ENCODE data around the gene GPN1. TPM values are rescaled to one million over a fixed set of nuclear protein-coding genes. Genes with fewer than 3 reads are reported as not detected.
A peak's percentile ranks its signal among the peaks of the same experiment; 100 is the strongest.
"Not testable (repeated sequence)": the region's sequence is repeated elsewhere in the genome, so short reads cannot be mapped to it uniquely, and the experiment has no call there.

GPN1 gene
- total and polyA plus RNA-seq, 10 donors, result 18.0 to 29.4 (median 23.9) TPM

DNA sequence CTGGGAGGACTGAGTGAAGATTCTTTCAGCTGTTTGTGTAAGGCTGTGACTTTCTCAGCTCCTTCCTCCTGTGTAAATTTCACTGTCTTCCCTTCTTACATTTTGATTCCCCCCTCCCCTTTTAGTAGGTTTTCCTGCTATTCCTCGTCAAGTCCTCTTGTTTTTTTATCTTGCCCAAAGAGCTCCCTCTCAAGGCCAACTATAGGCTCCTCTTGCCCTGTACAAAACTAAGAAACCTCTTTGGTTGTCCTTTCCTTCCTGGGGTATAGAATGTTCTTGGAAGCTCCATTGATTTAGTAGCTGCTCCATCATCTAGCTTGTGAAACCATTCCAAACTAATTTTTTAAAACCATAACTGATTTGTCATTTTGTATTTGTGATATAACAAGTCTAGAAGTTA is 7.3 kb upstream of the GPN1 start:
- DNase-seq, result no peak
- Histone ChIP-seq H3K4me3 (no peak overlapping the region), H3K27ac (no peak overlapping the region), H3K4me1 (peaks cover 0 to 8% (median 4%) of the 10 kb centered on the region in 6 donors), H3K9me3 (no peaks in the 10 kb centered on the region), H3K27me3 (replicated peaks in 1 of 7) (no peaks in the 10 kb centered on the region), H3K36me3 (peaks cover 5 to 84% (median 77%) of the 10 kb centered on the region in 6 donors)
- intact Hi-C loops (cut with DNase I; ENCODE audit: low total_unique reads), result no loop called here
- 61 to 90% (median 67%) methylated on average over 1 of the region's 1 CpG for WGBS, 5 donors
- TF ChIP-seq POLR2AphosphoS5 (IDR thresholded peaks at IDR 0.05), result no peak
- TF ChIP-seq, protein P1, sequence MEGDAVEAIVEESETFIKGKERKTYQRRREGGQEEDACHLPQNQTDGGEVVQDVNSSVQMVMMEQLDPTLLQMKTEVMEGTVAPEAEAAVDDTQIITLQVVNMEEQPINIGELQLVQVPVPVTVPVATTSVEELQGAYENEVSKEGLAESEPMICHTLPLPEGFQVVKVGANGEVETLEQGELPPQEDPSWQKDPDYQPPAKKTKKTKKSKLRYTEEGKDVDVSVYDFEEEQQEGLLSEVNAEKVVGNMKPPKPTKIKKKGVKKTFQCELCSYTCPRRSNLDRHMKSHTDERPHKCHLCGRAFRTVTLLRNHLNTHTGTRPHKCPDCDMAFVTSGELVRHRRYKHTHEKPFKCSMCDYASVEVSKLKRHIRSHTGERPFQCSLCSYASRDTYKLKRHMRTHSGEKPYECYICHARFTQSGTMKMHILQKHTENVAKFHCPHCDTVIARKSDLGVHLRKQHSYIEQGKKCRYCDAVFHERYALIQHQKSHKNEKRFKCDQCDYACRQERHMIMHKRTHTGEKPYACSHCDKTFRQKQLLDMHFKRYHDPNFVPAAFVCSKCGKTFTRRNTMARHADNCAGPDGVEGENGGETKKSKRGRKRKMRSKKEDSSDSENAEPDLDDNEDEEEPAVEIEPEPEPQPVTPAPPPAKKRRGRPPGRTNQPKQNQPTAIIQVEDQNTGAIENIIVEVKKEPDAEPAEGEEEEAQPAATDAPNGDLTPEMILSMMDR (IDR thresholded peaks at IDR 0.05 in 8 of 11, conservative IDR thresholded peaks at IDR 0.05 in 3 of 11), result no peak
- no peak for TF ChIP-seq POLR2A (IDR thresholded peaks at IDR 0.05)

DNA sequence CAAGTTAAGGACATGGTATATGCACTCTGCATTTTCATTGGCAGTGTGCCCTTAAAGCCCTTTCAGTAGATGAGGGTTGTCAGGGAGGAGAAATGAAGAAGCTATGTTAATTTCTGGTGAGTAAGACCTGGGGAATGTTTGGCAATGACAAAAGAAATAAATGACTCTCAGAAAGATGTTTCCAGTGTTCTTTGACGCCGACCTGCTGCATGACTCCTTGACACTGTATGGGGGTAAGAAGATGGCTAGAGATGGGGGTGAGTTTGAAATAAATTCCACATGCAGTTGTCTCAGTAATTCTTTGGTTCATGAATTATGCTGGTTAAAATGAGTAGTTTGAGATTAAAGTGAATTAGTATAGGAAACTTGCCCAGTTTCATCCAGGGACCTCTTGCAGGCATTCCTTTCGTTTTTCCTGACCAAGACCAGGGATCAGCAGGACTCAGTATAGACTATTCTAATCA is 5.9 kb upstream of the GPN1 start:
- H3K4me3 ChIP-seq, result no peak overlapping the region
- 85 to 99% (median 93%) methylated on average over 3 of the region's 3 CpGs for WGBS, 5 donors
- TF ChIP-seq, protein P1 (IDR thresholded peaks at IDR 0.05 in 8 of 11, conservative IDR thresholded peaks at IDR 0.05 in 3 of 11), result no peak
- no peak for TF ChIP-seq POLR2AphosphoS5 (IDR thresholded peaks at IDR 0.05)
- TF ChIP-seq POLR2A (IDR thresholded peaks at IDR 0.05), result no peak
- no peaks in the 10 kb centered on the region for H3K9me3 ChIP-seq
- DNase-seq, result no peak
- intact Hi-C loops (cut with DNase I; ENCODE audit: low total_unique reads), result no loop called here
- H3K4me1 ChIP-seq, result peaks cover 0 to 22% (median 16%) of the 10 kb centered on the region in 6 donors
- no peak overlapping the region for H3K27ac ChIP-seq
- H3K27me3 ChIP-seq (replicated peaks in 1 of 7), result no peaks in the 10 kb centered on the region
- peaks cover 5 to 70% (median 62%) of the 10 kb centered on the region in 6 donors for H3K36me3 ChIP-seq

DNA sequence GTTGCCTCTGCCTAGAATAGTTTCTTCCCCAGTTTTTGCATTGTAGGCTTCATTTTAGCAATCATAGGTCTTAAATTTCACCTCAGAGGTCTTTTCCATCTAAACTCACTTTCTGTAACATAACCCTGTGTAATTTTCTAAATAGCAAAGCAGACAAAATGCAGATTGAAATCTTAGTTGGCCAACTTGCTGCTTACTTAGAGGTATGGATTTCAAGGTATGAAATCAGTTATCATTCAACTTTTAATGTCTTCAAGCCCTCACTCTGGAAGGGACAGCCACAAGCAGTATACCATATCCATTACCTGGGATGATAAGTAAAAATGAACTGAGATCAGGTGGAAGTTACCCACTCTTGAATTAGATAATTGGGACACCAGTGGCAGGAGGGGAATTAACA is 3.9 kb upstream of the GPN1 start:
- TF ChIP-seq, protein P1 (IDR thresholded peaks at IDR 0.05 in 8 of 11, conservative IDR thresholded peaks at IDR 0.05 in 3 of 11), result no peak
- TF ChIP-seq POLR2A (IDR thresholded peaks at IDR 0.05), result no peak
- no peak for TF ChIP-seq POLR2AphosphoS5 (IDR thresholded peaks at IDR 0.05)
- peaks cover 5 to 50% (median 44%) of the 10 kb centered on the region in 6 donors for H3K36me3 ChIP-seq
- intact Hi-C loops (cut with DNase I; ENCODE audit: low total_unique reads), result no loop called here
- H3K4me1 ChIP-seq, result peaks cover 6 to 37% (median 29%) of the 10 kb centered on the region in 6 donors
- H3K4me3 ChIP-seq, result no peak overlapping the region
- H3K27ac ChIP-seq, result no peak overlapping the region
- H3K9me3 ChIP-seq, result no peaks in the 10 kb centered on the region
- DNase-seq, result no peak
- H3K27me3 ChIP-seq (replicated peaks in 1 of 7), result no peaks in the 10 kb centered on the region

DNA sequence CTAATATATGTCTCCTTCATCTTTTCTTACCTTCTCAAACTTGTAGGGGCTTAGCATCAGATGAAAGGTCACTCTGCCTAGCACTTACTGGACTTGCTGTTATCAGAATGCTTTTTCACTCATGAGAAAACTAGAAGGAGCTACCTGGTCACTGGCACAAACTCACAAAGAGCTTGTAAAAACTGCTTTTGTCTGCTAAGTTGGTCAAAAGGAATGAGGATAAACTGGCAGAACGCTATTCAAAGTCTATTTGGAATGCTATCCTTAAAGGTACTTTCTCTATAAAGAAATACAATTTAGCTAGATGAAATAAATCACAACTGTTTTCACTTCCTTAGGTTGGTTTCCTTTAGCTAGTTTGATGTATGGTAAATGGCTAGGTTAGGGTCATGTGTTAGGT is 2.5 kb upstream of the GPN1 start:
- intact Hi-C loops (cut with DNase I; ENCODE audit: low total_unique reads); H3K4me3 ChIP-seq; H3K27me3 ChIP-seq (replicated peaks in 1 of 7); DNase-seq; H3K9me3 ChIP-seq: not testable (repeated sequence)
- H3K36me3 ChIP-seq, result peaks cover 0 to 50% (median 39%) of the 10 kb centered on the region in 6 donors
- 57 to 86% (median 75%) methylated on average over 1 of the region's 1 CpG for WGBS, 5 donors
- peaks cover 13 to 51% (median 35%) of the 10 kb centered on the region in 6 donors for H3K4me1 ChIP-seq
- H3K27ac ChIP-seq, result peak overlapping the region in 7 of 8 donors; percentile 38 to 88 (median 62)

DNA sequence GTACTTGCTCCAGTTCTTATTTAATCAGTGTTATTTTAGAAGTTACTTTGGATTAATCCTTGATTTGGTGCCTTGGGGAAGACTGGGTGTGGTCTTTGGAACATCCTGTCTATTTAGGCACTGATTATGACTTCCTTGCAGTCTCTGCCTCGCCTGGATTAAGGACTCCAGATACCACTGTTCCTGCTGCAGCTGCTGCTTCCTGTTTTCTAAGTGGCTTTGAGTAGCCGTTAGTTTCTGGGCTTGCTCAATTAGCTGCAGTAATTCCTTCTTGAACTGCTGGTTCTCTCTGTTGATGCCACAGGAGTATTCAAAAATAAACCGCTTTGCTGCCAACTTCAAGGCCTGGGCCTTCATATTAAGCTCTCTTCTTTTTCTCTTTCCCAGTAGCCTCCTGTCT is 1.9 kb upstream of the GPN1 start:
- Histone ChIP-seq H3K27ac (peak overlapping the region; percentile 8 to 88 (median 60)), H3K4me1 (peaks cover 13 to 57% (median 36%) of the 10 kb centered on the region in 6 donors), H3K36me3 (peaks cover 0 to 50% (median 39%) of the 10 kb centered on the region in 6 donors)
- 22 to 34% (median 26%) methylated on average over 3 of the region's 3 CpGs for WGBS, 5 donors
- H3K4me3 ChIP-seq; intact Hi-C loops (cut with DNase I; ENCODE audit: low total_unique reads); DNase-seq; H3K27me3 ChIP-seq (replicated peaks in 1 of 7); H3K9me3 ChIP-seq: not testable (repeated sequence)
- peak in 1 of 3 donors; percentile 21 for TF ChIP-seq POLR2AphosphoS5 (IDR thresholded peaks at IDR 0.05)

Data from spleen (tissue), 11 donors.